T47D (cell line): ENCODE data around the gene RGSL1.
"Not testable (repeated sequence)": the region's sequence is repeated elsewhere in the genome, so short reads cannot be mapped to it uniquely, and the experiment has no call there.

Experiments
- DNase-seq, 2 experiments: peaks; one replicate each; pipeline versions ENCODE4 v3.0.0 to v3.0.0-alpha.2; 2011 to 2012; ENCODE audit warnings: low read depth in 1 of 2, low spot score in 1 of 2
- JUND ChIP-seq: IDR thresholded peaks from 2 replicates; pipeline ENCODE4 v1.6.1; 2012; ENCODE audit warnings: low read depth
- in situ Hi-C: cut with HindIII; loops from 2 replicates; pipeline ENCODE4 v1.10.0; 2016; ENCODE audit warnings: low sequenced_read_pairs, low pct_unique_long_range_greater_than_20kb

The RGSL1 gene

DNA sequence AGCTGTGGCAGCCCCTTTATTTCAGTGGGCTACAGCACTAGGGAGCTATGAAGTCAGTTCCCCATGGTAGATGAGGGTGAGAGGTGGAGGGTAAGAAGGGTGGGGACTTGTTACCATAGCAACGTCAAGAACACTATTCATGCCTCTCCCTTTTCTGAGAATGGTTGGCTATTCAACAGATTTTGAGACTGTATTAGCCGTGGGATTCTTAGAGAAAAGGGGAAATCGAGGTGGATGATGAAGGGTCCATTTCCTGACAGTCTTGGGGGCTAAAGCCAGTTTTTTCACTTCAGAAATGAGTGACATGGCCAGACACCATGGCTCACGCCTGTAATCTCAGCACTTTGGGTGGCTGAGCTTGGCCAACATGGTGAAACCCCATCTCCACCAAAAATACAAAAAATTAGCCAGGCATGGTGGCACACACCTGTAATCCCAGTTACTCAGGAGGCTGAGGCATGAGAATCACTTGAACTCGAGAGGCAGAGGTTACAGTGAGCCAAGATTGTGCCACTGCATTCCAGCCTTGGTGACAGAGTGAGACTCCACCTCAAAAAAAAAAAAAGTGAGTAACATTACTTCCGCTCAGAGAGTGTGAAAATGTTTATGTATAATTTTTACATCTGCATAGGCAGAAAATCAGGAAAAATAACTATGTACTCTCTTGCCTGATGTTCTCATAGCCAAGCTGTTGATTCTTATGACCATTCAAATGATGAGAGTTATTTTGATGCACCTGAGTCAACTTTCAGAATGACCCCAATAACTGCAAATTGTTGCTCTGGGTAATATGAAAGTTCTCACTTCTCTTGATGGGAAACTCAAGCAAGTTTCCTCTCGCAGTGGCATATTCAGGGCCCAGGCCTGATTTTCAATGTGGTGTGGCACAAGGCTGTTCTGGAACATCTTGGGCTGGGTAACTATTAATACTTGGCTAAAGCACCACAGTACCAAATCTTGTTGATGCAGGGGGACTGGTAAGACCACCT, 23.2 kb upstream of the RGSL1 start:
- no peak for DNase-seq
- in situ Hi-C loops: no loop called here

GRCh38 chr1:182428043-182428442, 21.9 kb upstream of the RGSL1 start:
- in situ Hi-C loops: no loop called here
- DNase-seq: no peak
- no peak for TF ChIP-seq JUND

More for the DNA sequence above, 23.2 kb upstream of the RGSL1 start:
- no peak for TF ChIP-seq JUND

DNA sequence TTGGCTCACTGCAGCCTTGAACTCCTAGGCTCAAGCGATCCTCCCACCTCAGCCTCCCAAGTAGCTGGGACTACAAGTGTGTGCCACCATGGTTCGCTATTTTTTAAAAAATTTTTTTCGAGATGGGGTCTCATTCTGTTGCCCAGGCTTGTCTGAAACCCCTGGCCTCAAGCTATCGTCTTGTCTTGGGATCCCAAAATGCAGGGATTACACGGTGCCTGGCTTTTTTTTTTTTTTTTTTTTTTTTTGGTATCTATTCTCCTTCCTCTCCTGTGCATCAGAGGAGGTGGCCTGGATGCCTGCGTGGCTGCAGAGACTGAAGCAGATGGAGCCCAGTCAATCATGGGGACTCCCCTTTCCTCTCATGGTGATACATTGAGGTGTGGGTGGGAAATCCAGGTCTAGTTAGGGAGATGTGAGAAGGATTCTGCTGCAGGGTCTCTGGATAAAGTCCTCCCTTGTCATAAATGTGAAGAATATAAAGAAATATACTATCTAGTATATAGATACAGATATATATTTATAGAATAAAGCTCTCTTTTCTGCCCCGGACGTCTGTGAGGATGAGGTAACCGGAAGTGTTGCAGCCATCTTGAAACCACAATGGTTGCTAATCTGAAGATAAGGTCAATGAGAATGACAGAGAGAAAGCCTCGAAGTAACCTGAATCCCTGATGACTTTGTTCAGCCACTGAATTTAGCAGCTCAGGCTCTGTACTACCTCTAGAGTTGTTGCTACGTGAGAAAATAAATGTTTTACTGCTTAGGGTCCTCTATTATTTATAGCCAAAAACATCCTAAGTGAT, 19.5 kb upstream of the RGSL1 start:
- TF ChIP-seq JUND: no peak
- DNase-seq: no peak
- in situ Hi-C loops: no loop called here

DNA sequence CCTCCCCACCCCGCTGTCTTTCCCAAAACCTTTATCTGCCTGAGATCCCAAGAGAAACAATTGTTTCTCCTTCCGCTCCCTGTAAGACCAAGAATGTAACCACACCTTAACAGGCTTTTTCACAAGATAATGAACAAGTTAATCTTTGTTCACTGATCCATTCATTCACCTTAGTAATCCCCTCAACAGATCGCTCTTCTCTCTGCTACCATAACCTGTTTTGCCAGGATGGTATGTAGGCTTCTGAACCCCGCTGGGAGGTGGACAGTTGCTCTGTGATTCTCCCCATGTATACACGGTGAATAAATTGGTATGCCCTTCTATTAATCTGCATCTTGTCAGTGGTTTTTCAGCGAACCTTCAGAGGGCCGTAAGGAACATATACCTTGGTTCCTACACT, 18.7 kb upstream of the RGSL1 start:
- in situ Hi-C loops: no loop called here

GRCh38 chr1:182433580-182433979, 16.4 kb upstream of the RGSL1 start:
- in situ Hi-C loops: no loop called here

More for the DNA sequence above, 18.7 kb upstream of the RGSL1 start:
- no peak for TF ChIP-seq JUND
- DNase-seq: no peak

DNA sequence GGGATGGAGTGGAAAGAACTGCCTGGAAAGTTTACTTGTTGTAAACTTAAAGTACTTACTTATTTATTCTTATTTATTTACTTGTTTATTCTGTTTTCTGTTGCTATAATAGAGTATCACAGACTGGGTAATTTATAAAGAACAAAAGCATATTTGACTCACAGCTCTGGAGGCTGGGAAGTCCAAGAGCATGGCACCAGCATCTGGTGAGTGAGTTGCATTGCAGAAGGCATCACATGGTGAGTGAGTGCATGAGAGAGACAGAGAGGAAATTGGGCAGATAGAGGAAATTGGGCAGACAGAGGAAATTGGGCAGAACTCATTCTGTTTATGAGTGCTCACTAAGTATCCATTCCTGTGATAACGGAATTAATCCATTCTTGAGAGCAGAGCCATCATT, 11.6 kb upstream of the RGSL1 start:
- TF ChIP-seq JUND: no peak
- in situ Hi-C loops: no loop called here

More at GRCh38 chr1:182433580-182433979, 16.4 kb upstream of the RGSL1 start:
- DNase-seq: no peak
- TF ChIP-seq JUND: no peak

GRCh38 chr1:182441719-182442118, 8.2 kb upstream of the RGSL1 start:
- no peak for TF ChIP-seq JUND
- in situ Hi-C loops: no loop called here
- no peak for DNase-seq

More for the DNA sequence above, 11.6 kb upstream of the RGSL1 start:
- no peak for DNase-seq

DNA sequence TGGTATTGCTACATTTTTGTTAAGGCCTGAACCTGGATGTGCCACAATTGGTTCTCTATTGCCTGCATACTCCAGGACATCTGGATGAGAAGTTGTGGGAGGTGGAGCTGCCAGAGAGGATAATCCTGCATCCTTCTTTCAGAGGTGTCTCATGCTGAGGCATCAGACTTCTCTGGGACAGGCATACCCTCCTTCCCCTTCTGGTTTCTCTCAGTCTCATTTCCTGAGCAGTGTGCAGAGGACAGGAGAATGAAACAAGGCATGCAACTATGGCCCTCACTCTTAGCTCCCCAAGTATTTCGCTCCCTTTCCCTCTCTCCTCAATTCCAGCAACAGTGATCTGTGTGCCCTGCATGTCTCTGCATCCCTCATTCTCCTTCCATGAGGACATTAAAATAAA, 7.6 kb upstream of the RGSL1 start:
- no peak for TF ChIP-seq JUND
- DNase-seq: no peak
- in situ Hi-C loops: no loop called here

DNA sequence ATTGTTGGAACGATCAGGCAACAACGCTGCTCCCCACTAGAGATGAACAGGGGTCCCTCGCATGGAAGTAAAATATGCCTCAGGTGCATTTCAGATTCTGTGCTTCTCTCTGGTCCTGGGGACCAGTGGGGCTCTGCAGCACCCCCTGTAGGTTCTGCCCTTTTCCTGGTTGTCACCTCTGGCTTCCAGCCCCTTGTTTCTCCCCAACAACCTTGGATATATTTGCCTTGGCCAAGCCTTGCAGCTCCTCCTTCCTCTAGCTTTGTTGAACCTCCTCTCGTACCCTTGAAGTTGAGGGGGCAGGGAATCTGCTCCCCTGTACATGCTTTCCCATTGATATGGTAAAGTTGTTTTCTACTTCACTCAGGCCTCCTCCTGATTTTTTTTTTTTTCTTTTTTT, 5.4 kb upstream of the RGSL1 start:
- in situ Hi-C loops: no loop called here
- no peak for DNase-seq
- no peak for TF ChIP-seq JUND

GRCh38 chr1:182446033-182446669, 3.8 kb upstream of the RGSL1 start:
- no peak for TF ChIP-seq JUND
- peak; percentile 76 to 80 for DNase-seq
- in situ Hi-C loops: no loop called here

GRCh38 chr1:182447124-182447523, 2.8 kb upstream of the RGSL1 start:
- in situ Hi-C loops, DNase-seq: not testable (repeated sequence)

DNA sequence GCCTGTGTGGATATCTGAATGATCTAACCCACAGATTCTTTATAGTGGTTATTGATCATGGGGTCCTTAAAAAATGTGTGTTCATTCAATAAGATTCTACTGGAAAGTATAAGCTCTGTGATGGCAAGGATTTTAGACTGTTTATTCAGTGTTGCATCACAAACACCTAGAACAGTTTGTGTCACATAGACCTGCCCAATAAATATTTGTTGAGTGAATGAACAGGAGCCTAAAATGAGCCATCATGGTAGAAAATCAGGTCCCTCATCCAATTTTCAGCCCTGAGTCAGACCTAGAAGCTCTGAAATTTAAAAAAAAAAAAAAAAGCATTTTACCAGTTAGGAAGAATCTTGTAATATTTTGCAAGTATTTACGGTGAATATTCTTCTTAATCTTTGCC, 2.3 kb upstream of the RGSL1 start:
- TF ChIP-seq JUND: no peak
- DNase-seq: peak in 1 of 2 experiments; percentile 22
- in situ Hi-C loops: no loop called here
